HG03175 (cell line): ENCODE data around the gene PTH1R.

ENCODE experiments used
- ATAC-seq: cut with Tn5 transposase; IDR thresholded peaks from one replicate; pipeline ENCODE4 v1.9.1; 2021; ENCODE audit warnings: mild to moderate bottlenecking, moderate library complexity; ENCODE audit not compliant: unreplicated experiment

Gene PTH1R

DNA sequence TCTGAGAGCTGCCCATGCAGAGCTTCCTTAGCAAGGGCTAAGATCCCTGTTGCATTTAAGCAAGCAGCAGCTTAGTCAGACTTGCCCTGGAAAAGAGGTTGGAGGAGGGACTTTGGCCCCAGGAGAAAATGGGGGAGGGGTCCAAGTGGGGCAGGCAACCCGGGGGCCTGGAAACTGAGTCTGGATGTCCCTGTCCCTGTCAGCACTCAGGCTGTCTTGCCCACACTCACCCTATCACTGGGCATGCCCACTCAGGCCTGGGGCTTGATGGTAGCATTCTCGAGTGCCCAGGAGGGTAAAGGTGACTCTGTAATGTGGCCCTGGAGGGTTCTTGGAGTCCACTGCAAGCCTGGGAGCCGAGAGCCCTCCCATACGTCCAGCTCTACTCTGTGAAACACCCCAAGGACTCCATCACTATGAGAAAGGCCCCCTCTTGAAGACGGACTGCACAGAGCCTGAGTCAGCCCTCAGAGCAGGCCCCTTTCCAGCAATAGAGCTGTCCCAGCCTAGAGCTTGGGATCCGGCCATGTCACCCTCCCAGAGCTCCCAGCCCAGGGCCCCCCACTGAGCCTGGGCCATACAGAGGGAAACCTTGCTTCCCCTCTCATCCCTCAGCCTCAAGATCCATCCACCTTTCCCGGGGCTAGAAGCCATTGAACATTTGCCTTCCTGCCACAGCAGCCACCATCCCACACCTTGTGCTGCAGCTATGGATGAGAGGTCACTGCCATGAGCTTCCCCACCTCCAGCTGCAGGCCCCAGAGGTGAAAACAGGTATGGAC is 27.6 kb upstream of the PTH1R start:
- no peak for ATAC-seq

DNA sequence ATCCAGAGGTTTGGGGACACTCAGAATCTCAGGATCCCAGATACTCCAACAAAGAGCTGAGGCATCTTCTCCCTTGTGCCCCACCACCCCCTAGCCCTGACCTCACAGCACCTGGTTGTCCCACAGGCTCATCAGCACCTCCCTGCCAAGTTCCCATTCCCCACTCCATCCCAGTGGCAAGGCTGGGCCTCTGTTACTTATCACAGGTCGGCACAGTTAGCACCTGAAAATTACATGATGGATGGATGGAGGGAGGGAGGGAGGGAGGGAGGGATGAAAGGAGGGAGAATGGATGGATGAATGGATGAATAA is 27.1 kb upstream of the PTH1R start:
- no peak for ATAC-seq

DNA sequence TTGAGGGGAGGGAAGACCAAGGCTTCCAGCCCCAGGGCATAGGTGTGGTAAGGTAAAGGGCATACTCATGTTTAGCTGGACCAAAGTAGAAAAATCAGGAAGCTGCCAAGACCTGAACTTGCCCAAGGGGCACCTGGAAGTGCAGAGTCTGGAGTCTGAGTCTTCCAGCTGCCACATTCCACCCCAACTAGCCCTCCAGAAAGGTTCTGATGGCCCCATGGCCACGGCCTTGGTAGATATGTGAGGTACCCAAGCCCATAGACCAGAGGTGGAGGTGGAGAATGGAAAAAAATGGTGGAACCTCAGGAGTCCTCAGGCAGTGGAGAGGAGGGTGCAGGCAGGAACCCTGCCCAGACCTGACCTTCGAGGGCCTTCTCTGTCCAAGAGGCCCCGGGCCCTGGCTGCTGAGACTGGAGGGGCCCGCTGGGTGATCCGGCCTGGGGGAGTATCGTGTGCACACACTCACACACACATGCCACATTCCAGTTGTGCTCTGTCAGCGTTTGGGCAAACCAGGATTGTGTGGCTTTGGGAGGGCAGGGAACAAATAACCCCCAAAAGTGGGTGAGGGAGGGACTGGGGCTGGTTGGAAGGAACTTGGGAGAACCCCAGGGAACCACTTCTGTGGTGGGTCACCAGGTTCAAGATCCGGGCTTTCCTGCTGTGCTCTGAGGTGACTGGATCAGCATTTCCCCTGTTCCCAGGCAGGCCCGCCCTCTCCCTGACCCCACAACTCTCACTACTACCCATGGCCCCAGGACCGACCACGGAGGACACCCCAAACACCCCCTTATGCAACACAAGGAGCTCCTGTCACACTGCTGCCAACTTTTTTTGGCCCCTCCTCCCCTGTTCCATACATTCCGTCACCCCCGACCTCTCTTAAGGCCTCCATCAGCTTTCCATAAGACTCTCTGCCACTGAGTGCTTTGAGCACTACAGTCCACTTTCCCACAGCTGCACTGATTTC is 25.9 kb upstream of the PTH1R start:
- no peak for ATAC-seq

DNA sequence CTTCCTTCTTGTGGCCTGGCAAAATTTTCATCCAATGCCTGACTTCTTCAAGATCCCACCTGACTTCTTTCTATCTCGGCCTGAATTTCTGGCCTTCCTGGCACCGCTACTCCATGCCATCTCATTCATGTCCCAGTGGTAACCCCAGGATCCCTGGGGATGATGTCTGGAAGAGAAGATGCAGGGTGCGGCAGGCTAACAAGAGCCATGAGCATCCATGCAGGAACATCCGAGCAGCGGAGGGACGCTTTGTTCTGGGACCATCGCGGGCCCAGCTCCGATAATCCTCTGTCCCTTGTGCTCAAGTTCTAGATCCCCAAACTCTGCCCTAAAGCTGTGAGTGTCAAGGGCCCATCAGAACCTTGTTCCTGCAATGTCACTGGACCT is 25.2 kb upstream of the PTH1R start:
- no peak for ATAC-seq

DNA sequence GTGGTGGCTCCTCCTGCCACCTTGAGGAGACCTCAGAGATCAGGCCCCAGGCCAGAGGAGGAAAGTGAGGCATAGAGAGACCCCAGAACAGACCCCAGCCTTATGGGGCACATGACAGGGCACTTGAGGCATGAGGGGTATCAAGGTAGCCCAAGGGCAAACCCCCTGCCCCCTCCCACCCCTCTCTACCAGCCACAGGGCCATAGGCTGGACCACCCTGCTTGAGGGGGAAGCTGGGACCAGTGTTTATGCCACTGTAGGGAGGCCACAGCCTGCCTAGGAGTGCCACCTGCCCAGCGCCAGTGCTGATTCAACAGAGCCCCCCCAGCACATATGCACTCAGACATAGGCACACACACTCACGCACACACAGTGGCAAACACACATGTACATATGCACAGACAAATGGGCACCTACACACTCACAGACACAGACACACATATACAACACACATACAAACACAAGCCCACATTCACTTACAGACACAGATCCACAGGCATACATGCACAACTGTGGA is 24.6 kb upstream of the PTH1R start:
- no peak for ATAC-seq

DNA sequence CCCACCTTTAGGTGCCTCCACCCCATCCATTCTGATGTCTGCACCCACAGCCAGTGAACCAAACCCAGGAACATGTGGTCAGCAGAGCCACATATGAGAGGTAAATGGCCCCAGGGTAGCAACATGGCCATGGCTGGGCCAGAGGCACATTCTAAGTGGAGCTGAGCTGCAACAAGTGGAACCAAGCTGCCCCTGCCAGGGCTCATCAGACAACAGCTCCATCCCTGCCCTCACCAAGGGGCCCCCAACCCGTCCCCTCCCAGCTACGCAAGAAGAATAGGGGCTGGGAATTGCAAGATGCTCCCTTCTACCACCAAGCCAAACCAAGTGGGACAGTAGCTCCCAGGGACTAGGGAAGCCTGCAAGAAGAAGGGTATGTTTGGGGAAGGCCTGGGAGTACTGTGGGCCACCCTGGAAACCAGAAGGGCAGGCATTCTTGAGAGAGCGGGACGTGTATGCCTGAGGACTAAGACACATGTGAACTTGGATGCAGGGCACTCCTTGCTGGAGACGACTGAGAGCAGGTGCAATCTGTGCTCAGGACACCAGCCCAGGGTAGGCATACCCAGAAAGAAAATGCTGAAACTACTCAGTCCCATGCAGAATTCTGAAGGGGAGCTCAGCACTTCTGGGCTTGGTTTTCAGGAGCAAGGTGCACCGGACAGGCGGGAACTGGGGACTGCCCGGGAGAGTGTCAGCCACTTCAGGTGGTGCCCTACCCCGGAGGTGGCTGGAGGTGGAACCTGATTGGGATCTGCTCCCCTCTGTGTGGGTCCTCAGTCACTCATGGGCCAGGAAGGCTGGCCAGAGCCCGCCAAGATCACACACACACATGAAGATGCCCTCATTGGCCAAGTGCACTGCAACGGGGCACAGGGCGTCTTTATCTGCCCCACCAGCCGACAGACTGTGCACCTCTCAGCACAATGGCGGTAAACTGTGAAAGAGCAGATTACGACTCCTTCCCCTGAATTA is 23.8 kb upstream of the PTH1R start:
- ATAC-seq: no peak

DNA sequence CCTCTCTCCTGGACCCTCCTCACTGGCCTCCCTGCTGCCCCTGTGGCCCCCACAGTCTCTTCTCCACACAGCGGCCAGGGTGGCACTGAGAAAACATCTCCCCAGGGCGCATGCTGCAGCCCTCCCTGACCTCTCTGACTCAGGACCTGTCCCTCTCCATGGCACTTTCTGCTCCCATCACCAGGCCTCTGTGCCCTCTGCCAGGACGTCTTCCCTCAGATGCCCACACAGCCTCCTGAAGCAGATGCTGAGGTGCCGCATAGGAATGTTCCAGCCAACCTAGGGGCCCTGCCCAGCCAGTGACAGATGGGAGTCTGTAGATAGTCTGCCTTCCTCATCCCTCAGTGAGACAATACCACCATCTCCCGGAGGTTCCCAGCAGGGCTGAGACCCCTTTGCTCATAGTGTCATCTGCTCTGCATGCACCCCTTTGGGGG is 22.9 kb upstream of the PTH1R start:
- ATAC-seq: no peak

DNA sequence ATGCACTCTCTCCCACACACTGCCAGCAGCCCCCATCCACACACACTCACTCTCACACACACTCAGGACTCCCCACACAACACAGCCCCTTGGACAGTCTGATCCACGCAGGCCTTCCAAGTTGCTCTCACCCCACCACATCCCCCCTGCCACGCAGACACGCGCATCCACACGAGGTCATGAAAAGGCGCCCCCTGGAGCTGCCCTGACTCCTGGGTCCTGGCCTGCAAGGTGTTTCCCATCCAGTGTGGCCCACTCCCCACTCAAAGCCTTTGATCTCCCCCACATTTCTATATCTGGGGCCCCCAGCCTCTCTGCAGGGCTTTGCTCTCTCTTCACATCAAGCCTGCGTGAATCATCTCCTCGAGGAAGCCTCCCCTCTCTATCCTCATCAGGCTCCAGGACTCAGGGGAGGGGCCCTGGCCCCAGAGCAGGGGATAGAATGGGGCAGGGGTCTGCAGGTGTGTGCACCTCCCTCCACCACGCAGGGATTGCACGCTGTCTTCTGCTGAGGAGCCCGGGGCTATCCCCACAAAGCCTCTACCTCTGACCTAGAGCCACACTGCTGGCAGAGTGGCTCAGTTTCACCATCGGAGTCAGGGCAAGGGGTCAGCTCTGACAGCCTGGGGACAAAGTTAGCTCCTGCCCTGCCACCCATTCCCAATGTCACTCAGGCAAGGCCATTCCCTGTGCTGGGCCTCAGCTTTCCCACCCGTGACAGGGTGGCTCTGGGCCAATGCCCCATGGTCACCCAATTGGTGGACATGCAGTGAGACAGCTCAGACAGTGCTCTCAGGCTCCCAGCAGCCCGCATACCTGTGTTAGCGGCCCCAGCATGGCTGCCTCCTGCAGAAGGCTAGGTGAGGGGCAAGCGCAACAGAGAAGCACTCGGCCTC is 20.7 kb upstream of the PTH1R start:
- no peak for ATAC-seq

DNA sequence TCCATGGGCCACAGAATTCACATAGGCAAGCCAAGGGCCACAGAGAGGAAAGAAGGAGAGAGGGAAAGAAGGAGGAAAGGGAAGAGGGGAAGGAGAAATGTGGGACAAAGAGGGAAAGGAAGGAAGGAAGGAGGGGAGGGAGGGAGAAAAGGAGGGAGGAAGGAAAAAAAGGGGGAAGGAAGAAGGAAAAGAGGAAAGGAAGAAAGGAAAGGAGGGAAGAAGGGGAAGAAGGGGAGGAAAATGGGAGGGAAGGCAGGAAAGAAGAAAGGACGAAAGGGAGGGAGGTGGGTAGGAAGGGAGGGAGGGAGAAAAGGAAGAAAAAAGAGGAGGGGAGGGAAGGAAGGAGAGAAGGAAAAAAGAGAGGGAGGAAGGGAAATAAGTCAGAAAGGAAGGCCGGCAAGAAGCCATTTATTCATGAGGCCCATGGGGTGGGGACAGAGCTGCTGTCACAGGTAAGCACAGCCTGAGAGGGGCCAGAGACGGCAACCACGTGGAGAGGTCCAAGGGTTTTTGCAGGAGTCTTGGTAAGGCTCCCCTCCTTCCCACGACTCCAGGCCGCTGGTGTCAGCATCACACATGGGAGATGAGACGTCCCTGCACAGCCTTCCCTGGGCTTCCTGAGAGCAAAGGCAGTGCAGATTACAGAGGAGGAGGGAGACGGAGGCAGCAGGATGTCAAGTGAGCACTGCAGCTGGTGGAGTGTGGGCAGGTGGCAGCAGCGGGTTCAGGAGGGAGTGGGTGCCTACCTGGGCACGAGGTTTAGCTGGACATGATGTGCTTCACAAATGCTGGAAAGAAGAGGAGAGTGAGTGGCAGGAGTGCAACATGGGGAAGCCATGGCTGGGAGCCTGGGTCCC is 19.8 kb upstream of the PTH1R start:
- no peak for ATAC-seq

DNA sequence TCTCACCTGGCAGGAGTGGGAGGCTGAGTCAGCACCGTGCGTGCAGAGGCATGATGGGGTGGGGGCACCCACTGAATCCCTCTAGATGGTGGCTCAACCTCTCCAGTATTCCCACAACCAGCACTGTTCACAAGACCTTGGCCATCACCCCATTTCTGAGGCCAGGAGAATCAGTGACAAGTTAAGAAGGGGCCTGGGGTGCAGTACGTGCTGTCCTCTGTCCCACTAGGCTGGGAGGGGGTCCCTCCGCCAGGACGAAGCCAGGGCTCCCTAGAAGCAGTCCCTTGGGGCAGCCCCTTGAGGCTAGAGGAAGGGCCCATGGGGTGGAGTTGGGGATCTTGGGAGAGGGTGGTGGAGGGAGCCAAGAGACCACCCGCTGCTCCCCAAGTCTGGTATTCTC is 19.1 kb upstream of the PTH1R start:
- ATAC-seq: no peak

DNA sequence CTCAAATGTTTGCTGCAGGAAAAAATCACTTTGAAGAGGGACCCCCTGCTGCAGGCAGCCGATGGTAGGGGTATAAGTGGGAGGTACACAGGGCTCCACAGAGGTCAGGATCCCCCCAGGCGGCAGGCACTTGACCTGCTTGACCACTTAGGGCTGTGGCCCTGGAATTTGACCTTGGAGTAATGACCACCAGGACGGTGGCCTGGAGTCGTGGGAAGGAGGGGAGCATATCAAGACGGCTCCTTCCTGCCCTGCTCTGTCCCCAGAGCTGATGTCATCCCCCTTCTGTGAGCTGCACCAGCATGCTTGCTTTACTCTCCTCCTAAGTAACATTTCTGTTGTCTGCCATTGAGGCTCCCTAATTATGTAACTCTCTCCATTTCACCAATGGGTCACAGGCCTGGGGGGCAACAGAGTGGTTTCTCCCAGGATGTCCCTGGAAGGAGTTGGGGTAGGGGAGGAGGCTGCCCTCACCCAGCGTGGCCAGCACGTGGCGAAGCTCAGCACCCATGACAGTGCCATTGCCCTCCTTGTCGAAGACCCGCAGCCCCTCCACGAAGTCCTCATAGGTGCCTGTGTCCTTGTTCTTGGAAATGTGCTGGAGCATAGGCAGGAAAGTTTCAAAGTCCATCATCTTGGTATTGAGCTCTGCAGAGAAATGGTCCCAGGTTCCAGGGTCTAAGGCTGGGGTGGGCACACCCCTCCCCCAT is 18.4 kb upstream of the PTH1R start:
- ATAC-seq: no peak

DNA sequence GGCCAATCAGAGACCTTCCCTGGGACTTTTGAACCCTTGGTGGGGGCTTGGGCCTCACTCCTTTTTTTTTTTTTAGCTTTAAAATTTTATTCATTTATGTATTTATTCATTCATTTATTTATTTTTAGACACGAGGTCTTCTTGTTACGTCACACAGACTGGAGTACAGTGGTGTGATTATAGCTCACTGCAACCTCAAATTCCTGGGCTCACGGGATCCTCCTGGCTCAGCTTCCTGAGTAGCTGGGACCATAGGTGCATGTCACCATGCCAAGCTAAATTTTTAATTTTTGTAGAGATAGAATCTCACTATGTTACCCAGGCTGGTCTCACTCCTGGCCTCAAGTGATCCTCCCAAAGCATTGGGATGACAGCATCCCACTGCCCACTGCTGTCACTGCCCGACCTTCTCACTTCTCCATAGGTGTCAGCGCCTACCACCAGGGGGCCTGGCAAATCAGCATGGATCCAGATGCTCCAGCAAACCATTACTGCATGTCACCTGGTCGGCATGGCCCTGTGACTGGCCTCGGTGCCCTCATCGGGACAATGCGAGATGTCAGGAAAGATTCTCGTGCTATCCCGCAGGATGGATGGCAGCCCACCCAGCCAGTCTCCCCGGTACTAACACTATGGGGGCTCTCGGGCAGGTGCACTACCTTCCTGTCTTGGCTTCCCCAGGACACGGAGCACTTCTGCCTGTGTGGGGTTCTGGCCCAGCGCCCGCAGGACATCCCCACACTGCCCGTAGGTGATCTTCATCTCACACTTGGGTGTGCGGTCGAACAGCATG is 17.3 kb upstream of the PTH1R start:
- ATAC-seq: no peak

DNA sequence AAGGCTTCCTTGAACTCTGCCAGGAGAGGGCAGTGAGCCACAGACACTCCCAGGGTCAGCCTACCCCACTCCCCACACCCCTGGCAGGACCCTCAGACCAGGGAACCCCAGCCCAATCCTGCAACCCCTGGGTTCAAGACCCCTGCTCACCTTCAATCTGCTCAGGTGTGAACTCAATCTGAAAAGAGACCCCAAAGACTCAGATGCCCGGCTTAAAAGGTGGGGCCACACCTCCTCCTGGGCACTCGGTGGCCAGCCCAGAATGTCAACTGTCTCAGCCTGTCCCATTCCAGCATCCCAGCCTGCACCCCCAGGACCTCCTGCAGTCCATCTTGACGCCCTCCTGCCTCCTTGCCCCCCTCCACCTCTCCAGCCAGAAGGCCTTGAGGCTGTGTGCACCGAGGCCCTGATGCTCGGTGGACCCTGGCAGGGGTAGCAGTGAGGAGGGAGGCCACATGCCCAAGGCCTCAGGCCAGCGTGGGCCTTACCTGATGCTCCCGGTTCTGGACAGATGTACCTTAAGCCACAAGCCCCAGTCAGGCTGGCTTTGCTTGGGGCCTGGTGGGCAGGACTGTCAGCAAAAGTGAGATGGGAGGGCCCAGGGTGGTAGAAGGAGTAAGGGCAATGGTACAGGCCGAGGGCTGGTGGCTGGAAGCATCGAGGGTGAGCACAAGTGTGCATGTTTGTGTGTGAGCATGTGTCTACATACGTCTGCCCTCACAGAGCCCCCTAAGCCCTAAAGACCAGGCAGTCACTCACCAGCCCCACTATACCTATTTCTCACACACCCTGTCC is 16.5 kb upstream of the PTH1R start:
- ATAC-seq: no peak

DNA sequence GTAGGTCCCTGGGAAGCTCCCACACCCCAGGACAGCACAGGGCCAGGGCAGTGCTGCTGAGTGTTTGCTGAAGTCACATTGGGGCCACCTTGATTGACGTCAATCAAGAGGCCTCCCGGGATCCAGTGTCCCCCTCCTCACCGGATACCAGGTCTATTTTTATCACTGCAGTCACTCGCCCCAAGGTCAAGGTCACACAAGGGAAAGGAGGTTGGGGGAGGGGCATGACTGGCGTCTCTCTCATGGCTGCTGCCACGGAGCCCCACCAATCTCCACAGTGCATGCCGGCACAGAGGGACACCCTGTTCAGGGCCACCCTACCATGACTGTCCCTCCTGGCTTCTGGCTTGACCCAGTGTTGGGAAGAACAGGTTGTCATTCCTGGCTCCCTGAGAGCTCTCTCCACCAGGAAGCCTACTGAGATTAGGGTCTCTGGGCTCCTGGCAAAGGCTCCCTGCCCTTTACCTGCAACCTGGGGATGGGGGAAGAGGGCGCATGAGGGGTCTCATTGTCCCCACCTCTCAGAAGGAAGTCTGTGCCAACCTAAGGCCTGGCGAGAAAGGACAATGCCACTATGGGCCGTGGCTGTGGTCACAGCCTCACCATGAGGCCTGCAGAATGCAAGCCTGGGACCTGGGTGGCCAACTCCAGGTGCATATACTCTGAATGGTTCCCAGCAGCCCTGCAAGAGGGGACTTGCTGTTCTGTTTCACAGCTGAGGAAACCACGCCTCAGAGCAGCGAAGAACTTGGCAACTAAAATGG is 15.7 kb upstream of the PTH1R start:
- ATAC-seq: no peak

DNA sequence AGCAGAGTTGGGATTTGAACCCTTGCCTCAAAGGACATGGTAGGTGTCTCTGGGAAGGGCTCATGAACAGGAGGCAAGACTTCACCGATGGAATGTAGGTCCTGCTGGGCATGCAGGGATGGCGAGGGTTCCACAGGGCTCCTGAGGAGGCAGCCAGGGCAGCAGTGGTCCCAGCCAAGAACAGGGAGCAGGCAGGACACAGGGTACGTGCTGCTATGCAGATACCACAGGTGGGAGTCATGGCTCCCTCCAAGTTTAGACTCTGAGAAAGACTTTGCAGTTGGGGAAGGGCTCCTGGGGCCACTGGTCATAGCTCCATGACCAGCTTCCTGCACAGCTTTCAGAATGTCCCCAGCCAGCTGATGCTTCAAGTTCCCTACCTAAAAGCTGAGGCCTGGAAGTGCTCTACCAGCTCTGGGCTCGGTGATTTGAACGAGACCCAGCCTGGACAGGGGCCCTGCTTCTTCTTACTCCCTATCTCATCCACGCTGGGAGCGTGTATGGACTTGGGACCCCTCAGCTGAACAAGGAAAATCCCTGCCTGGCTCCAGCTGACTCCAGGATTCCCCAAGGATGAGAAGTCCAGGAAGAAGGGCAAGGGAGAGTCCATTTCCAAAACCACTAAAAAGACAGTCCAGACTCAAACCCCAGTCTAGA is 15.0 kb upstream of the PTH1R start:
- ATAC-seq: no peak
